ENCODE results near the gene PRR16. TPM values are rescaled to one million over a fixed set of nuclear protein-coding genes. Genes with fewer than 3 reads are reported as not detected.

Gene PRR16
- polyA plus RNA-seq, 2 of the 4 experiments (the other 2 are of a cell fraction): 0.05 TPM; not detected in 1

GRCh38 chr5:120640778-120641177, 176.7 kb downstream of the PRR16 start:
- POLR2A ChIA-PET: no interaction called here

DNA sequence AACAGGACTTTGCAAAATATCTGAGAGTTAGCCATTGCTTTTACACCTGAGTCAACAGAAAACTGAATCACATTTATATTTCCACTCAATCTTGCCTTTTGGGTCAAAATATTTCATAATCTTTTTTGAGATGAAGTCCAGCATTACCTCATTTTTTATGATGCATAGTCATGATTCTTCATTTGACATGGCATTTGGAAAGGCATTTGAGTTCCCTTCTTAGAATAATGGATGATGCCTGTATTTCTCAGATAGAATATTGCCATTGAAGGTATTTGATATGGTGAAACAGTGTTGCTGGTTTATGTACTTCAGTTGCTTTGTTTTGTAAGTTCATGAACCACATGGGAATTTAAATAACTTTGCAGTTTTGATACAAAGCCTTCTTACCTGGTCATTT, 180.4 kb downstream of the PRR16 start:
- ChIA-PET CTCF (interaction anchor here (0.6 kb wide), 1 partner anchor 12 kb away, joined by 3 read pairs; no protein-coding TSS in a partner anchor), POLR2A (no interaction called here)
- H3K4me1 ChIP-seq: no peaks in the 10 kb centered on the region
- H3K4me3 ChIP-seq: no peak overlapping the region
- TF ChIP-seq NFE2L2 (conservative IDR thresholded peaks at IDR 0.05; ENCODE audit: low read length) (no peak), NPAS2 (CRISPR knock-in tag; IDR thresholded peaks at IDR 0.05; ENCODE audit: borderline replicate concordance) (no peak), FOXS1 (CRISPR knock-in tag; IDR thresholded peaks at IDR 0.05) (no peak)
- TF ChIP-seq, protein P1, sequence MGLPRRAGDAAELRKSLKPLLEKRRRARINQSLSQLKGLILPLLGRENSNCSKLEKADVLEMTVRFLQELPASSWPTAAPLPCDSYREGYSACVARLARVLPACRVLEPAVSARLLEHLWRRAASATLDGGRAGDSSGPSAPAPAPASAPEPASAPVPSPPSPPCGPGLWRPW (IDR thresholded peaks at IDR 0.05): no peak
- no peak for DNase-seq (ENCODE audit: low read depth in 1 of 2, low spot score in 1 of 2)
- FAIRE-seq: no peak
- no peak for ATAC-seq
- H3K9me3 ChIP-seq: no peaks in the 10 kb centered on the region
- no peak overlapping the region for H3K27ac ChIP-seq
- H3K4me2 ChIP-seq: no peak overlapping the region

More at GRCh38 chr5:120640778-120641177, 176.7 kb downstream of the PRR16 start:
- H3K4me1 ChIP-seq: no peaks in the 10 kb centered on the region
- FAIRE-seq (no peak), ATAC-seq (no peak), DNase-seq (ENCODE audit: low read depth in 1 of 2, low spot score in 1 of 2) (no peak)
- H3K9me3 ChIP-seq: no peaks in the 10 kb centered on the region
- no peak overlapping the region for H3K4me2 ChIP-seq
- no peak overlapping the region for H3K4me3 ChIP-seq
- WGBS (ENCODE audit: missing lambda C conversion rate): 37% methylated on average over 3 of the region's 3 CpGs
- no peak for TF ChIP-seq TP53 (CRISPR knock-in tag; IDR thresholded peaks at IDR 0.05)
- TF ChIP-seq HOXB5 (CRISPR knock-in tag; IDR thresholded peaks at IDR 0.05): no peak
- no peak for TF ChIP-seq KDM1A (IDR thresholded peaks at IDR 0.05; ENCODE audit: low read depth)
- TF ChIP-seq, protein P2, sequence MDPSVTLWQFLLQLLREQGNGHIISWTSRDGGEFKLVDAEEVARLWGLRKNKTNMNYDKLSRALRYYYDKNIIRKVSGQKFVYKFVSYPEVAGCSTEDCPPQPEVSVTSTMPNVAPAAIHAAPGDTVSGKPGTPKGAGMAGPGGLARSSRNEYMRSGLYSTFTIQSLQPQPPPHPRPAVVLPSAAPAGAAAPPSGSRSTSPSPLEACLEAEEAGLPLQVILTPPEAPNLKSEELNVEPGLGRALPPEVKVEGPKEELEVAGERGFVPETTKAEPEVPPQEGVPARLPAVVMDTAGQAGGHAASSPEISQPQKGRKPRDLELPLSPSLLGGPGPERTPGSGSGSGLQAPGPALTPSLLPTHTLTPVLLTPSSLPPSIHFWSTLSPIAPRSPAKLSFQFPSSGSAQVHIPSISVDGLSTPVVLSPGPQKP (IDR thresholded peaks at IDR 0.05; ENCODE audit: low read depth, low read length): no peak
- TF ChIP-seq RNF2 (IDR thresholded peaks at IDR 0.05; ENCODE audit: borderline replicate concordance, low read depth): no peak
- no peak for TF ChIP-seq POLR2AphosphoS2 (conservative IDR thresholded peaks at IDR 0.05; ENCODE audit: low read length)
- no peak for TF ChIP-seq REST (IDR thresholded peaks at IDR 0.05)
- no peak for TF ChIP-seq KDM5A (IDR thresholded peaks at IDR 0.05)
- TF ChIP-seq CHD4 (IDR thresholded peaks at IDR 0.05; ENCODE audit: borderline replicate concordance): no peak
- TF ChIP-seq TFCP2L1 (CRISPR knock-in tag; IDR thresholded peaks at IDR 0.05): no peak
- no peak for TF ChIP-seq HMGXB4 (CRISPR knock-in tag; IDR thresholded peaks at IDR 0.05; ENCODE audit: borderline replicate concordance)
- no peak for TF ChIP-seq POLR2A (IDR thresholded peaks at IDR 0.05; ENCODE audit: low read length)
- no peak for TF ChIP-seq HEYL (CRISPR knock-in tag; IDR thresholded peaks at IDR 0.05)
- H3K27ac ChIP-seq: no peak overlapping the region
- CTCF ChIA-PET: no interaction called here
